B cell (primary cell): ENCODE data around the gene CALM1. TPM values are rescaled to one million over a fixed set of nuclear protein-coding genes. Genes with fewer than 3 reads are reported as not detected.

Source experiments
- ATAC-seq: fragments of 200-7000 bp; cut with Tn5 transposase; one replicate; pipeline ENCODE4 v1.10.0; 2021; ENCODE audit warnings: low read depth, mild to moderate bottlenecking, moderate number of reproducible peaks, moderate library complexity
- CTCF ChIA-PET: fragments of 350-600 bp; sonication (Branson Sonifier 250); formaldehyde crosslinking; loops from one replicate; lab custom pipeline; 2021; ENCODE audit warnings: antibody characterized with exemption, inconsistent platforms; lab: Charles Lee
- POLR2A ChIA-PET: fragments of 350-600 bp; sonication (Branson Sonifier 250); formaldehyde crosslinking; loops from one replicate; lab custom pipeline; 2021; ENCODE audit warnings: antibody characterized with exemption; lab: Charles Lee
- DNase-seq: peaks from one replicate; pipeline ENCODE4 v3.0.0; 2013
- H2AFZ ChIP-seq: 2 replicates; pipeline ENCODE4 v1.6.1; 2012; ENCODE audit warnings: mild to moderate bottlenecking, low read depth, low read length; ENCODE audit not compliant: insufficient read depth, poor library complexity, severe bottlenecking
- H3K27ac ChIP-seq, 2 donors: 1 replicate in 1 of 2; 2 replicates in 1 of 2; pipeline ENCODE4 v1.5.1; 2012 to 2013; ENCODE audit warnings: low read length in 2 of 2, mild to moderate bottlenecking in 2 of 2, moderate library complexity in 1 of 2
- H3K27me3 ChIP-seq, 4 experiments: fragments of 200-600 bp in 1 of 4; sonication (generic) in 1 of 4; replicated peaks in 1 of 4; 1 replicate in 2 of 4; 2 replicates in 2 of 4; pipeline versions ENCODE4 v1.6.1 to v1.7.0; 2013 to 2016; ENCODE audit warnings: low read length in 3 of 4, mild to moderate bottlenecking in 2 of 4, mixed read lengths in 1 of 4, moderate library complexity in 1 of 4; ENCODE audit not compliant: insufficient read depth in 4 of 4, control insufficient read depth in 3 of 4; ENCODE audit errors: control extremely low read depth in 1 of 4
- H3K36me3 ChIP-seq, 2 experiments: replicated peaks in 1 of 2; 1 replicate in 1 of 2; 2 replicates in 1 of 2; pipeline versions ENCODE4 v1.6.1 to v1.7.1; 2013; ENCODE audit warnings: low read length in 1 of 2; ENCODE audit not compliant: insufficient read depth in 2 of 2, control insufficient read depth in 1 of 2; ENCODE audit errors: control extremely low read depth in 1 of 2, extremely low read depth in 1 of 2
- H3K4me1 ChIP-seq, 2 donors: fragments of 200-600 bp in 1 of 2; sonication (generic) in 1 of 2; 1 replicate in 1 of 2; 2 replicates in 1 of 2; pipeline versions ENCODE4 v1.5.1 to v1.6.1; 2013 to 2017; ENCODE audit warnings: low read length in 2 of 2; ENCODE audit not compliant: control insufficient read depth in 2 of 2, insufficient read depth in 2 of 2
- H3K4me2 ChIP-seq: replicated peaks from 2 replicates; pipeline ENCODE3; 2012; ENCODE audit warnings: mild to moderate bottlenecking, low read depth, low read length; ENCODE audit not compliant: poor library complexity, severe bottlenecking
- H3K4me3 ChIP-seq, 5 experiments: fragments of 200-600 bp in 1 of 5; sonication (generic) in 1 of 5; 1 replicate in 3 of 5; 2 replicates in 2 of 5; pipeline versions ENCODE4 v1.5.1 to v1.7.0; 2011 to 2016; ENCODE audit warnings: low read length in 4 of 5, mild to moderate bottlenecking in 4 of 5, low read depth in 2 of 5, control low read depth in 1 of 5, moderate library complexity in 1 of 5; ENCODE audit not compliant: insufficient read depth in 1 of 5; ENCODE audit errors: control extremely low read depth in 1 of 5, extremely low read depth in 1 of 5
- H3K79me2 ChIP-seq: fragments of 200-600 bp; sonication (generic); one replicate; pipeline ENCODE4 v1.6.0; 2016; ENCODE audit warnings: low read length; ENCODE audit not compliant: control insufficient read depth, insufficient read depth
- H3K9ac ChIP-seq: fragments of 200-600 bp; sonication (generic); 2 replicates; pipeline ENCODE4 v1.6.1; 2017; ENCODE audit warnings: mild to moderate bottlenecking, low read length, moderate library complexity
- H3K9me3 ChIP-seq, 3 donors: one replicate each; pipeline versions ENCODE4 v1.6.1 to v1.7.1; 2013; ENCODE audit warnings: low read length in 2 of 3; ENCODE audit not compliant: control insufficient read depth in 2 of 3, insufficient read depth in 1 of 3; ENCODE audit errors: control extremely low read depth in 1 of 3
- H4K20me1 ChIP-seq: 2 replicates; pipeline ENCODE4 v1.6.0; 2012; ENCODE audit warnings: mild to moderate bottlenecking, low read length; ENCODE audit not compliant: insufficient read depth, control insufficient read depth, poor library complexity, severe bottlenecking
- H3K27ac Mint-ChIP-seq: one replicate; pipeline ENCODE4 v1.8.0; 2021; ENCODE audit warnings: mixed read lengths
- H3K27me3 Mint-ChIP-seq: one replicate; pipeline ENCODE4 v1.8.0; 2021; ENCODE audit warnings: mixed read lengths
- H3K4me1 Mint-ChIP-seq: one replicate; pipeline ENCODE4 v1.8.0; 2021; ENCODE audit warnings: mixed read lengths
- H3K4me3 Mint-ChIP-seq: one replicate; pipeline ENCODE4 v1.8.0; 2021; ENCODE audit warnings: mixed read lengths
- H3K9me3 Mint-ChIP-seq: one replicate; pipeline ENCODE4 v1.8.0; 2022; ENCODE audit warnings: mixed read lengths; ENCODE audit not compliant: insufficient read depth
- CTCF ChIP-seq: fragments of 200-600 bp; IDR thresholded peaks from one replicate; pipeline ENCODE4 v1.8.0; 2022; ENCODE audit warnings: antibody characterized with exemption, mild to moderate bottlenecking
- EZH2 ChIP-seq: IDR thresholded peaks from 2 replicates; pipeline ENCODE4 v1.6.1; 2012; ENCODE audit warnings: borderline replicate concordance, low read depth, mild to moderate bottlenecking, moderate library complexity, low read length; ENCODE audit not compliant: insufficient read depth, poor library complexity, severe bottlenecking
- WGBS: methylation state at CpG from one replicate; pipeline ENCODE4 v1.1.5; 2013; ENCODE audit warnings: missing lambda C conversion rate; ENCODE audit not compliant: insufficient coverage; 5-methylcytosine and 5-hydroxymethylcytosine counted together
- intact Hi-C: fragments of 100-400 bp; cut with micrococcal nuclease; formaldehyde crosslinking; loops from one replicate; pipeline ENCODE4 v1.10.0; 2022
- polyA plus RNA-seq: library from polyadenylated mRNA; depleted of rRNA; stranded (reverse); fragments of >200 nt; gene quantifications from 2 replicates; pipeline ENCODE4 v1.2.3, GENCODE V29; 2012
- total RNA-seq, 2 donors: library from RNA; stranded (reverse); fragments of 120-200 nt in 1 of 2; gene quantifications; 1 replicate in 1 of 2; 2 replicates in 1 of 2; pipeline versions ENCODE4 v1.2.3 to v1.2.4, GENCODE V29; 2013 to 2022

CALM1 gene
- total and polyA plus RNA-seq, 2 donors (not counting 1 experiment from before 2014, with no cell fraction given), result 264 to 267 TPM

- Mint-ChIP-seq H3K27ac (no peak overlapping the region), H3K4me3 (no peak overlapping the region)
Measured at GRCh38 chr14:90421632-90422020, 24.8 kb downstream of the CALM1 start.

GRCh38 chr14:90423166-90423565, 26.3 kb downstream of the CALM1 start:
- H3K4me1 ChIP-seq, result no peaks in the 10 kb centered on the region
- H3K9me3 ChIP-seq, result peaks cover 0 to 11% (median 0%) of the 10 kb centered on the region in 3 donors
- POLR2A ChIA-PET, result no interaction called here
- WGBS, result 94% methylated on average over 13 of the region's 13 CpGs
- H3K79me2 ChIP-seq, result no peaks in the 10 kb centered on the region
- no peak overlapping the region for H3K9ac ChIP-seq
- Mint-ChIP-seq H3K9me3 (peaks cover 1% of the 10 kb centered on the region), H3K27ac (no peak overlapping the region), H3K27me3 (peaks cover 10% of the 10 kb centered on the region), H3K4me3 (no peak overlapping the region), H3K4me1 (peaks cover 5% of the 10 kb centered on the region)
- H3K36me3 ChIP-seq, result no peaks in the 10 kb centered on the region
- TF ChIP-seq CTCF (no peak), EZH2 (no peak)
- intact Hi-C loops, result no loop called here
- H3K4me3 ChIP-seq, result no peak overlapping the region
- no peaks in the 10 kb centered on the region for H4K20me1 ChIP-seq
- DNase-seq (no peak), ATAC-seq (no peak)
- CTCF ChIA-PET, result no interaction called here
- H3K4me2 ChIP-seq, result no peak overlapping the region
- H3K27ac ChIP-seq, result no peak overlapping the region
- no peak overlapping the region for H2AFZ ChIP-seq
- peaks cover 0 to under 1% (median 0%) of the 10 kb centered on the region in 4 experiments for H3K27me3 ChIP-seq

More at GRCh38 chr14:90421632-90422020, 24.8 kb downstream of the CALM1 start:
- Histone ChIP-seq H3K27me3 (no peaks in the 10 kb centered on the region), H3K79me2 (no peaks in the 10 kb centered on the region), H2AFZ (no peak overlapping the region), H3K9ac (no peak overlapping the region), H3K27ac (no peak overlapping the region), H3K4me3 (no peak overlapping the region), H3K4me2 (no peak overlapping the region), H3K4me1 (no peaks in the 10 kb centered on the region), H4K20me1 (no peaks in the 10 kb centered on the region), H3K36me3 (no peaks in the 10 kb centered on the region), H3K9me3 (peaks cover 0 to 11% (median 0%) of the 10 kb centered on the region in 3 donors)
- Mint-ChIP-seq H3K9me3 (peaks cover 2% of the 10 kb centered on the region), H3K4me1 (no peaks in the 10 kb centered on the region), H3K27me3 (peaks cover 6% of the 10 kb centered on the region)
- TF ChIP-seq CTCF, result no peak
- TF ChIP-seq EZH2, result no peak
- intact Hi-C loops, result no loop called here
- 89% methylated on average over 1 of the region's 3 CpGs for WGBS
- ChIA-PET CTCF (no interaction called here), POLR2A (interaction anchor here (0.6 kb wide), 1 partner anchor 69 kb away, joined by 3 read pairs; no protein-coding TSS in a partner anchor)
- DNase-seq (no peak), ATAC-seq (no peak)
